ENCODE measurements around the gene TSHZ3.
A peak's percentile ranks its signal among the peaks of the same experiment; 100 is the strongest.

The TSHZ3 gene

DNA sequence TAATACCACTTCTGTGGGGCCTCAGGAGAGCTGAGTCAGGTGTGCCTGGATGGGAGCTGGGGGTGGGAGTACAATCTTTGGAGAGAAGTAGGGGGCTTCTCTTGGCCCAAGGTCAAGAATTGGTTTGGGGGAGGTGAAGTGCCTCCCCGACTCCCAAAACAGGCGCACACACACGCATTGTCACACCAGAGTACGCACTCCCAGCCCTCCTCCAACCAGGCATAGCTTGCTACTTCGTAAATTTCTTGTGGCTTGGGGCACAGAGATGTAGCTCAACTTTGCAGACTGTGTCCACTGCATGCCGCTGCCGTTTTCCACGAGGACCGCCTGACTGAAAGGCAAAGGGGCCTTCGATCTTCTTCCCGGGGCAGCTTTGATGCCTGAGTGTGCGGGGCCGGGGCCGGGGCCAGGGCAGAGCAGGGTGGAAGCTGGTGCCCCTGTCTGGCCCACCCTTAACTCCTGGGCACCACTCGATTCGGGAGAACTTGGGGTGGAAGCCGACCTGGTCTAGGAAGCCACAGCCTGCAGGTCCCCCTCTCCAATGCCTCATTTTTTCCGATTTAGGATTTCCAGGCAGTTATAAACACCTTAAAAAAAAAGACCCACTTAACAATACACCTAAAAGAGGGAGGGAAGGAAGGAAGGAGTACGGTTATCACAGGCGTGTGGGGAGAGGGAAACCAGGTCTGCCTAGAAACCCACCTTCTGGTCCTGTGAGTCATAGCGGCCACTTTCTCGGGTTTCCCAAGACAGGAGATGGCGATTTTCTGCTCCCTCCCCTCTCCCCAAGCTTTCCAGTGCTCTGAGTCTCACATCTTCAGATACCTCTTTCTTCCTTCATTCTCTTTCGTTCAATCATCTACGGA lies 5.8 kb upstream of the TSHZ3 start:
- Histone ChIP-seq H3K4me3 (ENCODE audit: low read depth, low read length) (peak overlapping the region; percentile 56), H3K36me3 (ENCODE audit: control insufficient read depth, insufficient read depth, low read length) (no peaks in the 10 kb centered on the region), H3K27ac (ENCODE audit: low read depth, low read length) (no peak overlapping the region), H3K4me1 (ENCODE audit: control insufficient read depth, insufficient read depth, low read length) (peaks cover 48% of the 10 kb centered on the region), H3K9ac (ENCODE audit: low read depth, low read length) (no peak overlapping the region), H3K9me3 (ENCODE audit: control insufficient read depth, insufficient read depth, low read length) (no peaks in the 10 kb centered on the region), H3K27me3 (ENCODE audit: control insufficient read depth, insufficient read depth, low read length) (peaks cover 68% of the 10 kb centered on the region)

DNA sequence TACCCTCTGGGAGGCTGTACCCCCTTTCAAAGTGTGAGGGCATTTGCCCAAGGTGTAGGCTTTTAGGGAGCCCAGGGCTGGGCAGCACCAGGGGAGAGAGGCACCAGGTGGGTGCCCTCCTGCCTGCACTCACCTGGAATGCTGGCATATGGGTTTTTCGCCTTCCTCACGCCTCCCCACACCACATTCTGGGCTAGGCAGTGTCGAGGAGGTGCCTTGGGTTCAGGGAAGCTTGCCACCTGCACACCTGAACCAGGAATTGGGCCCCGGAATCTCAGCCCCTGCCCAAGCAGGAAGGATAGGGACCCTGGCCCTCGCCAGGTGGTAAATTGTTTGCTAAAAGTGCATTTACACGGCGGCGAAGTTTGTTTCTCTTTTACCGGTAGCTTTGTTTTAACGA lies 5.1 kb upstream of the TSHZ3 start:
- no peaks in the 10 kb centered on the region for H3K9me3 ChIP-seq (ENCODE audit: control insufficient read depth, insufficient read depth, low read length)
- no peak overlapping the region for H3K9ac ChIP-seq (ENCODE audit: low read depth, low read length)
- H3K4me1 ChIP-seq (ENCODE audit: control insufficient read depth, insufficient read depth, low read length), result peaks cover 48% of the 10 kb centered on the region
- peaks cover 65% of the 10 kb centered on the region for H3K27me3 ChIP-seq (ENCODE audit: control insufficient read depth, insufficient read depth, low read length)
- H3K36me3 ChIP-seq (ENCODE audit: control insufficient read depth, insufficient read depth, low read length), result no peaks in the 10 kb centered on the region
- peak overlapping the region; percentile 56 for H3K4me3 ChIP-seq (ENCODE audit: low read depth, low read length)
- H3K27ac ChIP-seq (ENCODE audit: low read depth, low read length), result no peak overlapping the region

DNA sequence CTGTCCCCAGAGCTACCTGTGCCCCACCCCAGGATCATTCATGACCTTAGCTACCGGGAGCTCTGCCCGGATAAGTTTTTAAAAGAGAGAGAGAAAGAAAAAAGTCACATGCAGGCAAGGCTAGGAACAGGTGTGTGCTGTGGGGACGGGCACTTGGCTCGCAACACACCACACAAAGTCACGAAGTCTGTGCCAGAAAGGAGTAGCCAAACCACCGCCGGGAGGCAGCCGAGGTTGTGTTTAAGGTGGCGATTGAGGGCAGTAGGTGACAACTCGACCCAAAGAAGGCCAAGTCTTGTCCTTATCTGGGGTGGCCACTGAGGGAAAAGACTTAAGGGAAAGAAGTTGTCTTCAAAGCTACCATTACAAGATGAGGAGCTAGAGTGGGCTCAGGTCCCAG lies 4.6 kb upstream of the TSHZ3 start:
- Histone ChIP-seq H3K27me3 (ENCODE audit: control insufficient read depth, insufficient read depth, low read length) (peaks cover 65% of the 10 kb centered on the region), H3K9ac (ENCODE audit: low read depth, low read length) (no peak overlapping the region), H3K36me3 (ENCODE audit: control insufficient read depth, insufficient read depth, low read length) (no peaks in the 10 kb centered on the region), H3K4me3 (ENCODE audit: low read depth, low read length) (peak overlapping the region; percentile 81), H3K27ac (ENCODE audit: low read depth, low read length) (no peak overlapping the region), H3K4me1 (ENCODE audit: control insufficient read depth, insufficient read depth, low read length) (peaks cover 48% of the 10 kb centered on the region), H3K9me3 (ENCODE audit: control insufficient read depth, insufficient read depth, low read length) (no peaks in the 10 kb centered on the region)

DNA sequence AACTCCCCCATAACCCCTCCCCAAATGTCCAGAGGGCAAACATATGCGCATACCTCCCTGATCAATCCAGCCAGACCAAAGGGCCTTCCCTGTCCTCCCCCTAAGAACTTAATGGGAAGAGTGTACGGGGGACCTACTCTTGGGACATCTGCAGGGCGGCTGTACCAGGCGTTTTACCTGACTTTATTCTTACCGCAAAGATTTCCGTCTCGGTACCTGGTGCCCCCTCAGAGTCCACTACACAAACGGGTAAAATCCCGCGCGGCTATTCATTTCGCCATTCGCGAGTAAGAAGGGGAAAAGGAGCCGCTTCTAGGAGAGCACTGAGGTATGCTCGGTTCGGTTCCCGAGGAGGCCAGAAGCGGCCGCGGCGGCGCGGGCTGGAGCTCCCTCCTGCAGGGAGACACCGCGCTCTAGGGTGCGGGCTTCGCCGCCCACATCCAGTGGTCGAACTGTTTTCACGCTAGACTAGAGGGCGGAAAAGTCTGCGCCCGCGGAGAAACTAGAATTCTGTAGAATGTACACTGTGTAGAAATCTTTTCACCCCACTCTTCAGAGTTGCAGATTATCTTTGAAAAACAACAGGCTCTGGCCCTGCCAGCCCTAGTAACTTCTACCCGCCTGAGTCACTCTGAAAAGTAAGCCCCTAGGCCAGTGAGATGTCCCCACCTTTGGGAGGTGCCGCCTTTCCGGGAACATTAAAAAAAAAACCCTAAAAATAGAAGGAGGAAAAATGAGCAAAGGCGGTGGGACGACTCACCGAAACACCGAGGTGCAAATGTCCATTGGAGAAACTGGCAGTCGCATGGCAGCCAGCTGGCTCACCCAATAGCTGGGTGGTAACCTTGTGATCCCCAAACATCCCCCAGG lies 3.8 kb upstream of the TSHZ3 start:
- H3K27me3 ChIP-seq (ENCODE audit: control insufficient read depth, insufficient read depth, low read length), result peaks cover 69% of the 10 kb centered on the region
- no peak overlapping the region for H3K9ac ChIP-seq (ENCODE audit: low read depth, low read length)
- no peaks in the 10 kb centered on the region for H3K9me3 ChIP-seq (ENCODE audit: control insufficient read depth, insufficient read depth, low read length)
- H3K4me3 ChIP-seq (ENCODE audit: low read depth, low read length), result peak overlapping the region; percentile 81
- no peaks in the 10 kb centered on the region for H3K36me3 ChIP-seq (ENCODE audit: control insufficient read depth, insufficient read depth, low read length)
- peaks cover 50% of the 10 kb centered on the region for H3K4me1 ChIP-seq (ENCODE audit: control insufficient read depth, insufficient read depth, low read length)
- H3K27ac ChIP-seq (ENCODE audit: low read depth, low read length), result no peak overlapping the region

DNA sequence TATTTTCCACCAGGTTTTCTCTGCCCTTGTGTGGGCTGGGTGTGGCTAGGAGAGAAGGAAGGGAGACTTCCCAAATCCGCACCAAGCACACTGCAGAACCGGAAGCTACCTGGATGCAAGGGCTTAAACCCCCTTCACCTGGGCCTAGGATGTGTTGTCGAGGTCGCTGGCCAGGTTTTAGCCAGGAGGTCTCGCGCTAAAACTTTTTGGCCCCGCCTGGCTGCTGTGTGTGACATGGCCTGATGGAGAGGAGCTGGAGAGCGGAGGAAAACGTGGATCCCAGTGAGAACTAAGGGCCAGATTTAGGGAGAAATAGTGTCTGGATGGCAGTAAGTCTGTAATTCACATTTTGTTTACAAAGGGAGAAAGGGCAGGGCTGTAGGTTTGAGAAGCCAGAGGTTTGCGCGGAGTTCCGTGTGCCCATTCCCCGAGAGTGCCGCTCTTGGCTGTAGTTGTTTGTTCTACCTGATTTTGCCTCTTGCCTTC lies 3.1 kb upstream of the TSHZ3 start:
- H3K27ac ChIP-seq (ENCODE audit: low read depth, low read length), result no peak overlapping the region
- peak overlapping the region; percentile 81 for H3K4me3 ChIP-seq (ENCODE audit: low read depth, low read length)
- no peaks in the 10 kb centered on the region for H3K36me3 ChIP-seq (ENCODE audit: control insufficient read depth, insufficient read depth, low read length)
- no peaks in the 10 kb centered on the region for H3K9me3 ChIP-seq (ENCODE audit: control insufficient read depth, insufficient read depth, low read length)
- peaks cover 57% of the 10 kb centered on the region for H3K4me1 ChIP-seq (ENCODE audit: control insufficient read depth, insufficient read depth, low read length)
- H3K9ac ChIP-seq (ENCODE audit: low read depth, low read length), result no peak overlapping the region
- peaks cover 74% of the 10 kb centered on the region for H3K27me3 ChIP-seq (ENCODE audit: control insufficient read depth, insufficient read depth, low read length)

DNA sequence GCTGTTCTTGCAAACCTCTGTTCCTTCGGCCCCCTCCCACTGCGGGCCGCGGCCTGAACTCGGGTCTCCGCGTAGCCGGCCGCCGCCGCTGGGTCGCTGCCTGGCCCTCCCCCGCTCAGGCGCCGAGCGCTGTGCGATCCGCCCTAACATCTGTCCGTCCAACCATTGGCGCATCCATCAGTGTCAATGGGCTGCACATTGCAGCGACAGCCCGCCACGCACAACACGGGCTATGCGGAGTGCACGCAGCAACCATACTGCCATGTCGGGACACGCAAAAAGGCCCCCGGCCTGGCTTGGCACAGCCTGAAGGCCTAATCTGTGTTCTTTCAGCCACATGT lies 2.6 kb upstream of the TSHZ3 start:
- Histone ChIP-seq H3K36me3 (ENCODE audit: control insufficient read depth, insufficient read depth, low read length) (no peaks in the 10 kb centered on the region), H3K9ac (ENCODE audit: low read depth, low read length) (no peak overlapping the region), H3K27me3 (ENCODE audit: control insufficient read depth, insufficient read depth, low read length) (peaks cover 74% of the 10 kb centered on the region), H3K27ac (ENCODE audit: low read depth, low read length) (no peak overlapping the region), H3K4me3 (ENCODE audit: low read depth, low read length) (peak overlapping the region; percentile 81), H3K9me3 (ENCODE audit: control insufficient read depth, insufficient read depth, low read length) (no peaks in the 10 kb centered on the region), H3K4me1 (ENCODE audit: control insufficient read depth, insufficient read depth, low read length) (peaks cover 61% of the 10 kb centered on the region)

DNA sequence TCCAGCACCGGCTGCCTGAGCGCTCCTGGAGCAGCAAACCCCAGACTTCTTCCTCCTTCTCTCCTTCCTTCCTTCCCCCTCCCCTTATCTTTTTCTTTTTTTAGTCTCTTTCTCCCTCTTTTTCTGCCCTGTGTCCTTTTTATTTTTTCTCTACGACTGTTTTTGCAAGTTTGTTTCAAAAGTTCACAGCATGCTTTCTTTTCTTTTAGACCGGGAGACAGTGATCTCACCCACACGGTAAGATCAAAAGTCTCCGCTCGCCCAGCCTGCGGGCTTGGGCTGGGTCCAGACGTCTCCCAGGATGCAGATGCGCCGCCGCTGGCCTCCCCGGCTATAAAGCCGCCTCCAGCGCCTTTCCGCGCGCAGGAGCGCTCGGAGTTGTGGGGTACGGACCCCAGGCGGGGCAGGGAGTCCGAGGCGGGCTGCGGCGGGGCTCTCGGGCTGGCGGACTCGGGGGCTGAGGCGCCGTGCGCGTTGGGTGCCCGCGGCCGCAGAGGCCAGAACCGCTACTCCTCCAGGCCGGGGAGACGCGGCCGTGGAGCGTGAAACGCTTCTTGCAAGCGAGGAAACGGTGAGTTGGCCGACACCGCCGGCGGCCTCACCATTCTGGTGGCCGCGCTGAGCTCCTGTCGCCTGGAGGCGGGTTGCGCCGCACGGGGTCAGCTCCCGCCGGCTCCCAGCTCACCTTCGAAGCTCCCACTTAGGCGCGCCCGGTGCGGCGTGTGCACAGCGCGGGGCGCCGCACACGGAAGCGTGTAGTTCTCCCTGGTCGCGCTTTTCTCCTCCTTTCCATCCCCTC lies 2.0 kb upstream of the TSHZ3 start:
- Histone ChIP-seq H3K9me3 (ENCODE audit: control insufficient read depth, insufficient read depth, low read length) (no peaks in the 10 kb centered on the region), H3K36me3 (ENCODE audit: control insufficient read depth, insufficient read depth, low read length) (no peaks in the 10 kb centered on the region), H3K4me3 (ENCODE audit: low read depth, low read length) (peak overlapping the region; percentile 81), H3K27me3 (ENCODE audit: control insufficient read depth, insufficient read depth, low read length) (peaks cover 69% of the 10 kb centered on the region), H3K4me1 (ENCODE audit: control insufficient read depth, insufficient read depth, low read length) (peaks cover 59% of the 10 kb centered on the region), H3K9ac (ENCODE audit: low read depth, low read length) (peak overlapping the region; percentile 43; the same call in 1 of the 2 replicates), H3K27ac (ENCODE audit: low read depth, low read length) (peak overlapping the region; percentile 33)

DNA sequence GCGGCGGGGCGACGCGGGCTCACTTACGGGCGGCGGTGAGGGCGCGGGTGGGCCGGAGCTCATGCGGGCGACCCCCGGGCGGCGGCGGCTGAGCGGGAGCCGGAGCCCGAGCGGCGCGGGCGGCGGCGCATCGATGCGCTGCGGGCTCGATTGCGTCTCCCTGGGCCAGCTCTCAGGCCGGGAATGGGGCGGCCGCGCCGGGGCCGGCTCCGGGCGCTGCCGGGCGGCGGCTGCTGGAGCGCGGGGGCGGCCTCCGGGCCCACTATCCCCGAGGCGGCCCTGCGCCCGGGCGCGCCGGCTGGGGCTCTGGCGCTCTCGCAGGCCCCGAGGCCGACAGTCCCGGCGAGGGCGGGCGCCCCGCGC lies 1.4 kb upstream of the TSHZ3 start:
- H3K9me3 ChIP-seq (ENCODE audit: control insufficient read depth, insufficient read depth, low read length), result no peaks in the 10 kb centered on the region
- H3K9ac ChIP-seq (ENCODE audit: low read depth, low read length), result 0 out of 2 replicates have a peak overlapping the region, but pooled peaks have one; percentile 43
- peak overlapping the region; percentile 81 for H3K4me3 ChIP-seq (ENCODE audit: low read depth, low read length)
- H3K27me3 ChIP-seq (ENCODE audit: control insufficient read depth, insufficient read depth, low read length), result peaks cover 65% of the 10 kb centered on the region
- no peaks in the 10 kb centered on the region for H3K36me3 ChIP-seq (ENCODE audit: control insufficient read depth, insufficient read depth, low read length)
- H3K27ac ChIP-seq (ENCODE audit: low read depth, low read length), result peak overlapping the region; percentile 35
- peaks cover 53% of the 10 kb centered on the region for H3K4me1 ChIP-seq (ENCODE audit: control insufficient read depth, insufficient read depth, low read length)

DNA sequence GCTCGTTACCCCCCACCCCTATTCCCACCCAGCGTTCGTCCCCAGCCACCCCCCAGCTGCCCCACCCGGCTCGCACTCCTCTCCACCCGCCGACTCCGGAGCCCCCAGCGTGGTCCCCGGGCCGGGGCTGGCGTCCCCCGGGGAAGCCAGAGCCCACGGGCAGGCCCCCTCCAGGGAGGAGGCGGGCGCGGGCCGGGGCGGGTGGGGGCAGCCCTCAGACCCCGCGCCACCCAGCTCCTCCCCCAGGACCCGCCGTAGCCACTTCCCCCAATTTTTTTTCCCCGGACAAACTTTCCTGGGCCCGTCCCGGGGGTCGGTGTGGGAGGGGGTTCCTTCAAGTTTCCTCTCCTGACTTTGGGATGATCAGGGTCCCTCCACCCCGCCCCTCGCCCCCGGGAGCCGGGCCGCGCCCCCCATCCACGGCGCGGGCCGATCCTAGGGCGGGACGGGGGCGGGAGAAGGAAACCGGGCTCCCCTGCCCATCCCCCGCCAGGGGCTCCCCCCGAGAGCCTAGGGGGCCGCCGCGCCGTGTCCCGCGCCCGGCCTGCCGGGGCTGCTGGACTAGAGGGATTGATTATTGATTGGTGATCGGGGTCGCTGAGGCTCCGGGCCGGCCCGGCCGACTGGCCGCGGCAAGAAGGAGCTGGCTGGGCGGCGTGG lies 927 bp upstream of the TSHZ3 start:
- H3K9ac ChIP-seq (ENCODE audit: low read depth, low read length), result no peak overlapping the region
- no peaks in the 10 kb centered on the region for H3K36me3 ChIP-seq (ENCODE audit: control insufficient read depth, insufficient read depth, low read length)
- peak overlapping the region; percentile 81 for H3K4me3 ChIP-seq (ENCODE audit: low read depth, low read length)
- H3K4me1 ChIP-seq (ENCODE audit: control insufficient read depth, insufficient read depth, low read length), result peaks cover 53% of the 10 kb centered on the region
- peak overlapping the region; percentile 35 for H3K27ac ChIP-seq (ENCODE audit: low read depth, low read length)
- H3K27me3 ChIP-seq (ENCODE audit: control insufficient read depth, insufficient read depth, low read length), result peaks cover 60% of the 10 kb centered on the region
- no peaks in the 10 kb centered on the region for H3K9me3 ChIP-seq (ENCODE audit: control insufficient read depth, insufficient read depth, low read length)

DNA sequence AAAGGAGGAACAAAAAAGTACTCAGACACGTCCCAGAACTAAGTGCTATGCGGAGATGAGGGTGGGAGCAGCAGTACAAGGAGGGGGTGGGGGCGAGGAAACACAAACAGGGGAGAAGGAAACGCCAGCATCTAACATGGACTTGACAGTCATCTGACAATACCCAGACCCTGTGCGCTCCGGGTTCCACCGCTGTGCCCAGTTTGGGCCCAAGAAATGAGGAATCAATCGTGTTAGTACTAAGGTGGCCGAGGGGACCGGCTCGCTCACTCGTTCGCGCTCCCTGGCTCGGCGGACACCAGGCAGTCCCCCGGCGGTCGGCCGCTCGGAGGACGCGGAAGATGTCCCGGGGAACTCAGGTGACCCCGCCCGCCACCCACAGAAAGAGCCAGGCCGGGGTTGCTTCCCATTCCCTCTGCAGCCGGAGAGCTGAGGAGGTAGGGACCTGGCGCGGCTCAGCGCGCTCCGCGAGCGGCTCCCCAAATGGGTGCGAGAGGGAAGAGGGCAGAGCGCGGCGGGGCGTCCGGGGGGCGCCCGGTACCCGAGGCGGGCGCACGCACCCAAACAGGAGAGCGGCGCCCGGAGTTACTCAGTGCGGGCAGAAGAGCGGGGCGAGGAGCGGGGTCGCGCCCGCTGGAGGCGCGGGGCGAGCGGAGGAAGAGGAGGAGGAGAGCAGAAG lies 616 bp downstream of the TSHZ3 start:
- Histone ChIP-seq H3K9me3 (ENCODE audit: control insufficient read depth, insufficient read depth, low read length) (no peaks in the 10 kb centered on the region), H3K4me1 (ENCODE audit: control insufficient read depth, insufficient read depth, low read length) (peaks cover 45% of the 10 kb centered on the region), H3K4me3 (ENCODE audit: low read depth, low read length) (peak overlapping the region; percentile 77), H3K27ac (ENCODE audit: low read depth, low read length) (no peak overlapping the region), H3K36me3 (ENCODE audit: control insufficient read depth, insufficient read depth, low read length) (no peaks in the 10 kb centered on the region), H3K27me3 (ENCODE audit: control insufficient read depth, insufficient read depth, low read length) (peaks cover 45% of the 10 kb centered on the region), H3K9ac (ENCODE audit: low read depth, low read length) (no peak overlapping the region)

Measured in HUES48 (cell line).